Measurements from ENCODE around the gene MAGEB3. TPM values are rescaled to one million over a fixed set of nuclear protein-coding genes. Genes with fewer than 3 reads are reported as not detected.

Gene MAGEB3
- total and polyA plus RNA-seq, 7 experiments from 2014 or later, result not detected

GRCh38 chrX:30215357-30215843, 15.1 kb upstream of the MAGEB3 start, which contains the start of gene MAGEB2:
MAGEB2 (plus strand) TSS chrX:30215563; CDS start chrX:30218581, 3,018 bp downstream.
- no peak within 1 kb of the TSS for H3K4me3 Mint-ChIP-seq
- DNase-seq (no peak), ATAC-seq (no peak)
- H3K9me3 ChIP-seq (ENCODE audit: control insufficient read depth in 2 of 3, low read length in 3 of 3), result no peaks in the 10 kb centered on the region
- ChIA-PET CTCF (no interaction called here), POLR2A (no interaction called here)
- no peak within 1 kb of the TSS for H3K4me3 ChIP-seq (ENCODE audit: low read length)
- no peaks in the 10 kb centered on the region for H3K27me3 ChIP-seq (ENCODE audit: control insufficient read depth in 2 of 2, insufficient read depth in 2 of 2, low read length in 2 of 2)
- H3K27me3 Mint-ChIP-seq, result no peaks in the 10 kb centered on the region
- H3K27ac Mint-ChIP-seq, result no peak within 1 kb of the TSS
- H3K36me3 Mint-ChIP-seq, result no peaks in the 10 kb centered on the region
- intact Hi-C loops (cut with micrococcal nuclease), result no loop called here
- peaks cover 0 to 2% (median 0%) of the 10 kb centered on the region in 7 donors for H3K4me1 Mint-ChIP-seq
- H3K36me3 ChIP-seq (ENCODE audit: control insufficient read depth in 2 of 3, insufficient read depth in 3 of 3, low read length in 3 of 3), result no peaks in the 10 kb centered on the region
- H3K9me3 Mint-ChIP-seq, result peaks cover 0 to 1% (median 0%) of the 10 kb centered on the region in 11 donors
- no peaks in the 10 kb centered on the region for H3K4me1 ChIP-seq (ENCODE audit: control insufficient read depth in 2 of 2, insufficient read depth in 2 of 2, low read length in 2 of 2)
- no peak within 1 kb of the TSS for H3K27ac ChIP-seq (ENCODE audit: low read depth, low read length)

- Histone ChIP-seq H3K27me3 (ENCODE audit: control insufficient read depth in 2 of 2, insufficient read depth in 2 of 2, low read length in 2 of 2) (no peaks in the 10 kb centered on the region), H3K4me3 (ENCODE audit: low read length) (no peak overlapping the region), H3K4me1 (ENCODE audit: control insufficient read depth in 2 of 2, insufficient read depth in 2 of 2, low read length in 2 of 2) (no peaks in the 10 kb centered on the region), H3K9me3 (ENCODE audit: control insufficient read depth in 2 of 3, low read length in 3 of 3) (no peaks in the 10 kb centered on the region), H3K36me3 (ENCODE audit: control insufficient read depth in 2 of 3, insufficient read depth in 3 of 3, low read length in 3 of 3) (no peaks in the 10 kb centered on the region), H3K27ac (ENCODE audit: low read depth, low read length) (no peak overlapping the region)
- Mint-ChIP-seq H3K9me3 (peaks cover 0 to 1% (median 0%) of the 10 kb centered on the region in 11 donors), H3K27ac (no peak overlapping the region), H3K4me1 (peaks cover 0 to 2% (median 0%) of the 10 kb centered on the region in 7 donors), H3K36me3 (no peaks in the 10 kb centered on the region), H3K27me3 (no peaks in the 10 kb centered on the region), H3K4me3 (no peak overlapping the region)
- DNase-seq (no peak), ATAC-seq (no peak)
- ChIA-PET POLR2A (no interaction called here), CTCF (no interaction called here)
- intact Hi-C loops (cut with micrococcal nuclease), result no loop called here
Observed at GRCh38 chrX:30217465-30217864, 13.0 kb upstream of the MAGEB3 start.

- no peaks in the 10 kb centered on the region for H3K36me3 ChIP-seq (ENCODE audit: control insufficient read depth in 2 of 3, insufficient read depth in 3 of 3, low read length in 3 of 3)
- H3K4me1 Mint-ChIP-seq, result peaks cover 0 to 2% (median 0%) of the 10 kb centered on the region in 7 donors
- no peaks in the 10 kb centered on the region for H3K9me3 Mint-ChIP-seq
- no peak overlapping the region for H3K4me3 ChIP-seq (ENCODE audit: low read length)
- no peak overlapping the region for H3K27ac Mint-ChIP-seq
- ATAC-seq (no peak), DNase-seq (no peak)
- POLR2A ChIA-PET, result no interaction called here
- H3K9me3 ChIP-seq (ENCODE audit: control insufficient read depth in 2 of 3, low read length in 3 of 3), result no peaks in the 10 kb centered on the region
- no peaks in the 10 kb centered on the region for H3K27me3 Mint-ChIP-seq
- no peaks in the 10 kb centered on the region for H3K4me1 ChIP-seq (ENCODE audit: control insufficient read depth in 2 of 2, insufficient read depth in 2 of 2, low read length in 2 of 2)
- H3K36me3 Mint-ChIP-seq, result no peaks in the 10 kb centered on the region
- H3K27ac ChIP-seq (ENCODE audit: low read depth, low read length), result no peak overlapping the region
- no peaks in the 10 kb centered on the region for H3K27me3 ChIP-seq (ENCODE audit: control insufficient read depth in 2 of 2, insufficient read depth in 2 of 2, low read length in 2 of 2)
- no peak overlapping the region for H3K4me3 Mint-ChIP-seq
- CTCF ChIA-PET, result no interaction called here
- intact Hi-C loops (cut with micrococcal nuclease), result no loop called here
Observed at GRCh38 chrX:30219372-30219771, 11.1 kb upstream of the MAGEB3 start.

GRCh38 chrX:30220661-30221060, 9.8 kb upstream of the MAGEB3 start:
- H3K27ac ChIP-seq (ENCODE audit: low read depth, low read length), result no peak overlapping the region
- H3K4me3 ChIP-seq (ENCODE audit: low read length), result no peak overlapping the region
- Mint-ChIP-seq H3K27me3 (no peaks in the 10 kb centered on the region), H3K9me3 (no peaks in the 10 kb centered on the region), H3K4me1 (peaks cover 0 to 2% (median 0%) of the 10 kb centered on the region in 7 donors), H3K4me3 (no peak overlapping the region), H3K36me3 (no peaks in the 10 kb centered on the region), H3K27ac (no peak overlapping the region)
- ChIA-PET CTCF (no interaction called here), POLR2A (no interaction called here)
- no peaks in the 10 kb centered on the region for H3K4me1 ChIP-seq (ENCODE audit: control insufficient read depth in 2 of 2, insufficient read depth in 2 of 2, low read length in 2 of 2)
- H3K27me3 ChIP-seq (ENCODE audit: control insufficient read depth in 2 of 2, insufficient read depth in 2 of 2, low read length in 2 of 2), result no peaks in the 10 kb centered on the region
- DNase-seq (no peak), ATAC-seq (no peak)
- H3K36me3 ChIP-seq (ENCODE audit: control insufficient read depth in 2 of 3, insufficient read depth in 3 of 3, low read length in 3 of 3), result no peaks in the 10 kb centered on the region
- intact Hi-C loops (cut with micrococcal nuclease), result no loop called here
- H3K9me3 ChIP-seq (ENCODE audit: control insufficient read depth in 2 of 3, low read length in 3 of 3), result no peaks in the 10 kb centered on the region

GRCh38 chrX:30224536-30224935, 5.9 kb upstream of the MAGEB3 start:
- Histone ChIP-seq H3K9me3 (ENCODE audit: control insufficient read depth in 2 of 3, low read length in 3 of 3) (no peaks in the 10 kb centered on the region), H3K36me3 (ENCODE audit: control insufficient read depth in 2 of 3, insufficient read depth in 3 of 3, low read length in 3 of 3) (no peaks in the 10 kb centered on the region), H3K27ac (ENCODE audit: low read depth, low read length) (no peak overlapping the region), H3K27me3 (ENCODE audit: control insufficient read depth in 2 of 2, insufficient read depth in 2 of 2, low read length in 2 of 2) (no peaks in the 10 kb centered on the region), H3K4me1 (ENCODE audit: control insufficient read depth in 2 of 2, insufficient read depth in 2 of 2, low read length in 2 of 2) (no peaks in the 10 kb centered on the region), H3K4me3 (ENCODE audit: low read length) (no peak overlapping the region)
- H3K27me3 Mint-ChIP-seq, result no peaks in the 10 kb centered on the region
- H3K9me3 Mint-ChIP-seq, result no peaks in the 10 kb centered on the region
- ChIA-PET CTCF (no interaction called here), POLR2A (no interaction called here)
- no peaks in the 10 kb centered on the region for H3K4me1 Mint-ChIP-seq
- no peaks in the 10 kb centered on the region for H3K36me3 Mint-ChIP-seq
- no peak for DNase-seq
- H3K27ac Mint-ChIP-seq, result no peak overlapping the region
- no peak for ATAC-seq
- H3K4me3 Mint-ChIP-seq, result no peak overlapping the region
- intact Hi-C loops (cut with micrococcal nuclease), result no loop called here

DNA sequence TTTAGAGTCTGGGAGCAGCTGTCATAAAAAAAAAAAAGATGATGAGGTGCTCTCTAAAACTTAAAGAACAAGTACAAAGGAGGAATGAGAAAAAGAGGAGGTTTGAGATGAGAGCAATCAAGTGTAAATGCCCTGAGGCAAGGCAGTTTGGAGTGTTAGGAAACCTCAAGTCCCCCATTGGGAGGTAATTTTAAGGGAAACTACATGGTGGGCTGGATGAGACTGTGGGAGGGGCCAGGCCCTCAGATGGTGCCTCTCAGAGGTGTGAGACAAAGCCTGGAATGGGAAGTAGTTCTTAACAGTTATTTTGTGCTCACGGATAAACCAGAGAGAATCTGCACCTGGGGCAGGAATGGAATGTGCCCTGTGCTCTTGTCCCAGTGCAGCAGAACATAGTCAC, 1.9 kb upstream of the MAGEB3 start:
- Mint-ChIP-seq H3K27ac (no peak overlapping the region), H3K36me3 (no peaks in the 10 kb centered on the region), H3K4me3 (no peak overlapping the region), H3K4me1 (no peaks in the 10 kb centered on the region), H3K9me3 (no peaks in the 10 kb centered on the region), H3K27me3 (no peaks in the 10 kb centered on the region)
- POLR2A ChIA-PET, result no interaction called here
- Histone ChIP-seq H3K9me3 (ENCODE audit: control insufficient read depth in 2 of 3, low read length in 3 of 3) (no peaks in the 10 kb centered on the region), H3K27ac (ENCODE audit: low read depth, low read length) (no peak overlapping the region), H3K4me3 (ENCODE audit: low read length) (no peak overlapping the region), H3K36me3 (ENCODE audit: control insufficient read depth in 2 of 3, insufficient read depth in 3 of 3, low read length in 3 of 3) (no peaks in the 10 kb centered on the region), H3K27me3 (ENCODE audit: control insufficient read depth in 2 of 2, insufficient read depth in 2 of 2, low read length in 2 of 2) (no peaks in the 10 kb centered on the region), H3K4me1 (ENCODE audit: control insufficient read depth in 2 of 2, insufficient read depth in 2 of 2, low read length in 2 of 2) (no peaks in the 10 kb centered on the region)
- ATAC-seq (no peak), DNase-seq (no peak)
- CTCF ChIA-PET, result no interaction called here
- intact Hi-C loops (cut with micrococcal nuclease), result no loop called here

DNA sequence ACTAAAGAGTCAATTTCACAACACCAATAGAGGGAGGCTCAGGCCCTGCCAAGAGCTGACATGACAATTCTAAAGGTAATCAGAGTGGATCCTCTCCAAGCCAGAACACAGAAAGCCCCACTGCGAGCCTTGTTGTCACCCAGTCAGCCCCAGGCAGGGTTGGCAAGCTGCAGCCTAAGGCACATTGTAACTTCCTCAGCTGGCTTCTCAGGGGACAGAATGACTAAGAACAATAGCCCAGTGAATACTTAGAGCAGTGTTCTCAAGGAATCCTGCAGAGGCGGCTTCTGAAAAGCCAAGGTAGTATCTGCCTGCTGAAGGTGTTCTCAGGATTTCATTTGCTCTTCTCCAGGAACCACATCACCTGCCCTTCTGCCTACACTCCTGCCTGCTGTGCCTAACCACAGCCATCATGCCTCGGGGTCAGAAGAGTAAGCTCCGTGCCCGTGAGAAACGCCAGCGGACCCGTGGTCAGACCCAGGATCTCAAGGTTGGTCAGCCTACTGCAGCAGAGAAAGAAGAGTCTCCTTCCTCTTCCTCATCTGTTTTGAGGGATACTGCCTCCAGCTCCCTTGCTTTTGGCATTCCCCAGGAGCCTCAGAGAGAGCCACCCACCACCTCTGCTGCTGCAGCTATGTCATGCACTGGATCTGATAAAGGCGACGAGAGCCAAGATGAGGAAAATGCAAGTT, 11.4 kb downstream of the MAGEB3 start, which contains the start of gene MAGEB4:
Gene MAGEB4, plus strand, starts transcription at position 277 of the 692 bp plus-strand sequence. Its CDS starts 136 bp downstream, at position 413.
- H3K4me1 ChIP-seq (ENCODE audit: control insufficient read depth in 2 of 2, insufficient read depth in 2 of 2, low read length in 2 of 2), result no peaks in the 10 kb centered on the region
- H3K4me3 ChIP-seq (ENCODE audit: low read length), result no peak within 1 kb of the TSS
- no peaks in the 10 kb centered on the region for H3K4me1 Mint-ChIP-seq
- no peaks in the 10 kb centered on the region for H3K27me3 Mint-ChIP-seq
- ChIA-PET CTCF (no interaction called here), POLR2A (no interaction called here)
- no peak for ATAC-seq
- no peak within 1 kb of the TSS for H3K4me3 Mint-ChIP-seq
- no peaks in the 10 kb centered on the region for H3K9me3 ChIP-seq (ENCODE audit: control insufficient read depth in 2 of 3, low read length in 3 of 3)
- no peaks in the 10 kb centered on the region for H3K27me3 ChIP-seq (ENCODE audit: control insufficient read depth in 2 of 2, insufficient read depth in 2 of 2, low read length in 2 of 2)
- H3K27ac ChIP-seq (ENCODE audit: low read depth, low read length), result no peak within 1 kb of the TSS
- no peak within 1 kb of the TSS for H3K27ac Mint-ChIP-seq
- H3K9me3 Mint-ChIP-seq, result peaks cover 0 to 1% (median 0%) of the 10 kb centered on the region in 11 donors
- intact Hi-C loops (cut with micrococcal nuclease), result no loop called here
- no peak for DNase-seq
- no peaks in the 10 kb centered on the region for H3K36me3 Mint-ChIP-seq
- no peaks in the 10 kb centered on the region for H3K36me3 ChIP-seq (ENCODE audit: control insufficient read depth in 2 of 3, insufficient read depth in 3 of 3, low read length in 3 of 3)
